Measurements from ENCODE around the gene ITPR3. TPM values are rescaled to one million over a fixed set of nuclear protein-coding genes. Genes with fewer than 3 reads are reported as not detected.

ITPR3 gene
- total and polyA plus RNA-seq, 2 of the 13 experiments (the other 11 are each of a cell fraction or from before 2014, with no cell fraction given) = 3.8 to 21.4 TPM

- peak overlapping the region; percentile 33; the same call in 1 of the 2 replicates for H3K4me2 ChIP-seq (ENCODE audit: low read depth, low read length)
- POLR2A ChIA-PET = interaction anchor here (1.0 to 2.1 kb wide), 4 partner anchors 11 to 770 kb away, joined by 3 to 34 read pairs (median 9); partner anchors contain the start of gene UQCC2
- no peak for FAIRE-seq
These were observed 118.4 kb downstream of the ITPR3 start for GRCh38 chr6:33739571-33739970.

More at GRCh38 chr6:33739571-33739970, 118.4 kb downstream of the ITPR3 start:
- H3K9me3 ChIP-seq (ENCODE audit: low read length) = no peaks in the 10 kb centered on the region
- H3K4me3 ChIP-seq (replicated peaks in 1 of 3; ENCODE audit: insufficient read depth in 1 of 3, low read depth in 2 of 3, low read length in 3 of 3) = no peak overlapping the region
- no TSS peak for BruUV-seq (replicated peaks)
- TF ChIP-seq SAFB2 (CRISPR knock-in tag; IDR thresholded peaks at IDR 0.05; ENCODE audit: borderline replicate concordance, low read depth) (0 out of 2 replicates have a peak, but pooled peaks have one; percentile 44), HIC2 (CRISPR knock-in tag; IDR thresholded peaks at IDR 0.05; ENCODE audit: low read depth) (peak; percentile 30; the same call in 1 of the 2 replicates), RELA (CRISPR knock-in tag; IDR thresholded peaks at IDR 0.05) (no peak), NFKBIZ (CRISPR knock-in tag; IDR thresholded peaks at IDR 0.05) (0 out of 2 replicates have a peak, but pooled peaks have one; percentile 18), SMYD3 (CRISPR knock-in tag; IDR thresholded peaks at IDR 0.05) (no peak), UBTF (CRISPR knock-in tag; IDR thresholded peaks at IDR 0.05) (peak; percentile 41; the same call in 1 of the 2 replicates), ZFY (CRISPR knock-in tag; IDR thresholded peaks at IDR 0.05) (peak; percentile 2; the same call in 1 of the 2 replicates), EEA1 (CRISPR knock-in tag; IDR thresholded peaks at IDR 0.05; ENCODE audit: borderline replicate concordance) (0 out of 2 replicates have a peak, but pooled peaks have one; percentile 38), REPIN1 (CRISPR knock-in tag; IDR thresholded peaks at IDR 0.05; ENCODE audit: borderline replicate concordance, low read depth) (0 out of 2 replicates have a peak, but pooled peaks have one; percentile 12), HNF4A (CRISPR knock-in tag; IDR thresholded peaks at IDR 0.05) (peak; percentile 49), SOX13 (IDR thresholded peaks at IDR 0.05) (no peak), SOX13 (CRISPR knock-in tag; conservative IDR thresholded peaks at IDR 0.05 in 1 of 2, IDR thresholded peaks at IDR 0.05 in 1 of 2) (no peak)
- ATAC-seq (peak; percentile 31), DNase-seq (ENCODE audit: low spot score) (no peak)
- H3K27me3 ChIP-seq (ENCODE audit: control insufficient read depth in 1 of 2, insufficient read depth in 2 of 2, low read length in 2 of 2) = no peaks in the 10 kb centered on the region
- H3K4me1 ChIP-seq (ENCODE audit: insufficient read depth, low read length) = peaks cover 27% of the 10 kb centered on the region
- 36% methylated on average over 4 of the region's 5 CpGs for WGBS (ENCODE audit: low lambda C conversion rate)
- in situ Hi-C loops (cut with HindIII; ENCODE audit: extremely low pct_ligation_motif_present, low pct_unique_long_range_greater_than_20kb) = no loop called here
- no peaks in the 10 kb centered on the region for H4K20me1 ChIP-seq (ENCODE audit: insufficient read depth, low read length)
- no peak overlapping the region for H3K9ac ChIP-seq (ENCODE audit: insufficient read depth, low read depth, low read length)
- H3K36me3 ChIP-seq (replicated peaks in 1 of 2; ENCODE audit: control insufficient read depth in 1 of 2, insufficient read depth in 2 of 2, low read length in 2 of 2) = no peaks in the 10 kb centered on the region
- no peak overlapping the region for H2AFZ ChIP-seq (ENCODE audit: low read length)
- intact Hi-C loops (cut with micrococcal nuclease; ENCODE audit: unreplicated experiment) = no loop called here
- CTCF ChIA-PET (ENCODE audit: low intra/inter-chr PET ratio, low total read pairs) = no interaction called here
- no peak overlapping the region for H3K27ac ChIP-seq (ENCODE audit: extremely low read length, insufficient read depth, low read length)
- no peaks in the 10 kb centered on the region for H3K79me2 ChIP-seq (ENCODE audit: insufficient read depth, low read length)

All from HepG2 (cell line).